ENCODE measurements around the gene TNS2. TPM values are rescaled to one million over a fixed set of nuclear protein-coding genes. Genes with fewer than 3 reads are reported as not detected.

Gene TNS2
- total RNA-seq, 1 donor from 2014 or later: 232 TPM

DNA sequence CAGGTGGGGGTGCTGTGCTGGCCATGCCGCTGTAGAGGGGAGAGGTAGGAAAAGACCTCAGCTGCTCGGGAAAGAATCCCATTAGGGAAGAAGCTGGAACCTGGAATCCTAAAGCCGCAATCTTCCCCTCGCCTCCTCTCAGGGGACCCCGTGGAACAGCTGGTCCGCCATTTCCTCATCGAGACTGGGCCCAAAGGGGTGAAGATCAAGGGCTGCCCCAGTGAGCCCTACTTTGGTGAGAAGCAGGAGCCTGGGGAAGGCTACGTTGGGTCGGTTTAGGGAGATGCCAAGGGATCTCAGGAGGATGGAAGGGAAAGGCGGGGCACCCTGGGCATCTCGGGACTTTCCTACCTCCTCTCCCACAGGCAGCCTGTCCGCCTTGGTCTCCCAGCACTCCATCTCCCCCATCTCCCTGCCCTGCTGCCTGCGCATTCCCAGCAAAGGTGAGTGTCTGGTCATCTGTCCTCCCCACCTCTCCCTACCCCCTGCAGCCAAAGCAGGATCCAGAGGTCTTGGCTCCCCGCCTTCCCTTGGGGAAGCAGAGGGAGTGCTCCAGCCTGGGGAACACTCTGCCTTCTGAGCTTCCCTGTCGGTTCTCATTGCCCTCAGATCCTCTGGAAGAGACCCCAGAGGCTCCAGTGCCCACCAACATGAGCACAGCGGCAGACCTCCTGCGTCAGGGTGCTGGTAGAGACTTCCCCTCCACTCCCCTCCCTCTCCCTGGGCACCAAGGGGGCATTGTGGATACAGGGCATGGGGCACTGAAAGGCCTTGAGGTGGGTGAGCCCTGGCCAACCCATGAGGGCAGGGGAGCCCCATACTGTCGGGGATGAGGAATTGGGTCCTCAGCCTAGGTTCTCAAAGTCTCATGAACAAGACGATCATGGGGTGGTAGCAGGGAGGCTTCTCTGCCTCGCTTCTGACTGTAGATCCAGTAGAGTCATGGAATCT, 12.4 kb downstream of the TNS2 start:
- Histone ChIP-seq H3K27ac (peak overlapping the region; percentile 51), H3K9me3 (no peaks in the 10 kb centered on the region), H3K36me3 (peaks cover 82% of the 10 kb centered on the region), H3K4me1 (peaks cover 46% of the 10 kb centered on the region), H3K27me3 (no peaks in the 10 kb centered on the region), H3K4me3 (no peak overlapping the region)
- ATAC-seq (no peak), DNase-seq (peak; percentile 61)
- TF ChIP-seq, protein P1, sequence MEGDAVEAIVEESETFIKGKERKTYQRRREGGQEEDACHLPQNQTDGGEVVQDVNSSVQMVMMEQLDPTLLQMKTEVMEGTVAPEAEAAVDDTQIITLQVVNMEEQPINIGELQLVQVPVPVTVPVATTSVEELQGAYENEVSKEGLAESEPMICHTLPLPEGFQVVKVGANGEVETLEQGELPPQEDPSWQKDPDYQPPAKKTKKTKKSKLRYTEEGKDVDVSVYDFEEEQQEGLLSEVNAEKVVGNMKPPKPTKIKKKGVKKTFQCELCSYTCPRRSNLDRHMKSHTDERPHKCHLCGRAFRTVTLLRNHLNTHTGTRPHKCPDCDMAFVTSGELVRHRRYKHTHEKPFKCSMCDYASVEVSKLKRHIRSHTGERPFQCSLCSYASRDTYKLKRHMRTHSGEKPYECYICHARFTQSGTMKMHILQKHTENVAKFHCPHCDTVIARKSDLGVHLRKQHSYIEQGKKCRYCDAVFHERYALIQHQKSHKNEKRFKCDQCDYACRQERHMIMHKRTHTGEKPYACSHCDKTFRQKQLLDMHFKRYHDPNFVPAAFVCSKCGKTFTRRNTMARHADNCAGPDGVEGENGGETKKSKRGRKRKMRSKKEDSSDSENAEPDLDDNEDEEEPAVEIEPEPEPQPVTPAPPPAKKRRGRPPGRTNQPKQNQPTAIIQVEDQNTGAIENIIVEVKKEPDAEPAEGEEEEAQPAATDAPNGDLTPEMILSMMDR (IDR thresholded peaks at IDR 0.05): no peak
- intact Hi-C loops (cut with DNase I): no loop called here

DNA sequence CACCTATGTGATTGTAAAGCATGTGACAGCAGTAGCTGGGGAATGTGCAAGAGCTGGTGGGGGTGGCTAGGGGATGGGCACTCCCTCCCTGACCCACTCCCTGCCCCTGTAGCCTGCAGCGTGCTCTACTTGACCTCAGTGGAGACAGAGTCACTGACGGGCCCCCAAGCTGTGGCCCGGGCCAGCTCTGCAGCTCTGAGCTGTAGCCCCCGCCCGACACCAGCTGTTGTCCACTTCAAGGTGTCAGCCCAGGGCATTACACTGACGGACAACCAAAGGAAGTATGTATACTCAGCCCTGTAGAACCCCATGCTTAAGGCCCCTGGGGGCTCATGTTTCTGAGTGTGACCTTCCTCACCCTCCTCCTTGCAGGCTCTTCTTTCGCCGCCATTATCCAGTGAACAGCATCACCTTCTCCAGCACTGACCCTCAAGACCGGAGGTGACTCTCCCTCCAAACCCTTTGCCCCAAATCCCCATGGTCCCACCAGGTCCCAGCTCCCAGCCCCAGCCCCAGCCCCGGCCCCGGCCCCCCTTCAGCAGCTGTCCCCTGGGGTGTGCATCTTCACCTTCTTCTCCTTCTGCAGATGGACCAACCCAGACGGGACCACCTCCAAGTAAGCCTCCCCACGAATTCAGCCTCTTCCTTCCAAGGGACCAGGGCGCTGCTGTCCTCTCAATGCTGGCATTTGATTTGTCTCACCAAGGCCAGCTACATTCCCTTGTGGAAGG, 13.3 kb downstream of the TNS2 start:
- intact Hi-C loops (cut with DNase I): no loop called here
- Histone ChIP-seq H3K4me1 (peaks cover 46% of the 10 kb centered on the region), H3K27ac (no peak overlapping the region), H3K9me3 (no peaks in the 10 kb centered on the region), H3K36me3 (peaks cover 81% of the 10 kb centered on the region), H3K27me3 (no peaks in the 10 kb centered on the region), H3K4me3 (no peak overlapping the region)
- ATAC-seq: no peak
- peak; percentile 64 for DNase-seq
- TF ChIP-seq, protein P1 (IDR thresholded peaks at IDR 0.05): no peak

DNA sequence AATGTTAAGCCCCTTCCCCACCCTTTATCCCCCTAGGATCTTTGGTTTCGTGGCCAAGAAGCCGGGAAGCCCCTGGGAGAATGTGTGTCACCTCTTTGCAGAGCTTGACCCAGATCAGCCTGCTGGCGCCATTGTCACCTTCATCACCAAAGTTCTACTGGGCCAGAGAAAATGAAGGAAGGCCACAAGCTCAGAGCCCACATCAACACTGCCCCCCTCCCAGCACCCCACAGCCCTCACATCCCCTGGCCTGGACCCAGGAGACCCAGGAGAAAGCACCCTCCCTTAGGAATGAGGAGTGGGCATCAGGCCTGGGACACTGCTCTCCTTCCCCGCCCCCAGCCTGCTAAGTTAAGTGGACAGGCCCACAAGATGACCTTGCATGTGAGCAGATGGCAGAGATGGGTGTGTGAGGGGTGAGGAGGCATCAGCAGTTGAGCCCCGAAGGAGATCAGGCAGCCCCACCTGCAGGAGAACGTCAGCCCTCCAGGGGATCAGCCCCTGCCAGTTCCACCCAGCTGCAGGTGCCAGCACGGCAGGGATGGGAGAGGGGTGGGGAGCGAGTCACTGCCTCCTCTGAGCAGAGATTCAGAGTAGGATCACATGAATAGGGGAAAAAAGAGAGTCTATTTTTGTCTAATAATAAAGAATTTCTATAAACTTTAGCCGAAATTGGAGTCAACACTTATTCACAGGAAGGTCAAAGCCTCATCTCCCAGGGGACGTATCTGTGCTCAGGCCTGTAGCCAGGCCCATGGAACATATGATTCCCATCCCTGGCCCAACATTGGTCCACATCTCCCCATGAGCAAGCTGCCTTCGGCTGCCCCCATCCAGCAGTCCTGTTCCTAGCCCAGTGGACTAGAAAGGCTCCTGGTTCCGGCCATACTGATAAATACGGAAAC, 14.1 kb downstream of the TNS2 start:
- H3K36me3 ChIP-seq: peaks cover 73% of the 10 kb centered on the region
- intact Hi-C loops (cut with DNase I): no loop called here

DNA sequence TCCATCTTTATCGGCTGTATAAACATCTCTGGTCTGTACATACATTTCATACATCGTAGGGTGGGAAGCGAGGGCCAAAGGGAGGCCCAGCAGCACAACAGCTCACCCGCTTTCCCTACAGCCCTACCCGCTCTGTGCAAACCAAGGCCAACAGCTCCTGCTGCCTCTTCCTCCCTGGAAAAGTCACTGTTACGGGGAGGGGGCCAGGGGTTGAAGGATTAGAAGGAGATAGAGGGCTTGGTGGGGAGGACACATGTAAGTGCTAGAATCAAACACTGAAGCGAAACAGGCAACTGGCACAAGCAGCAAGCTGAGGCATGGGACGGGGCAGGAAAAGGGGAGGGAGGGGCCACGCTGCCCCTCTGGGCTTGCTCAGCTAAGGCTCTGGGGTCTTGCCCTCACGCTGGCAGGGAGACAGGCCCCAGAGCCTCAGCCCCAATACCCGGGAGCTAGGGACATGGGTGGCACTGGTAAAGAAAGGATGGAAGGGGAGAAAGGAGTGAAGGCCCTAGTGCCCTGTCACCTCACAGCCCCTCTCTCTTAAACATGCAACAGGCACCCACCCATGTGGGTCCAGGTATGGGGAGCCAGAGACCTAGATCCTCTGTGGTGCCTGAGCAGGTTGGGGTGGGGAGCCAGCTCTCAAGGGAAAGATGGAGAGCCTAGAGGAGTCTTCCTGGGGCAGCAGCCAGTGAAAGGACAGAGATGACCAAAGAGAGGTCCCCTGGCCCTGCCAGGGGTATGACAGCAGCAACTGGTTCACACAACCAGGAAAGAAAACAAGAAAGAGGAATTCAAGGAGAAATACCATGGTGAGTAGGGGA, 15.0 kb downstream of the TNS2 start:
- DNase-seq: peak; percentile 62
- Histone ChIP-seq H3K4me3 (no peak overlapping the region), H3K27me3 (no peaks in the 10 kb centered on the region), H3K9me3 (no peaks in the 10 kb centered on the region), H3K4me1 (peaks cover 49% of the 10 kb centered on the region), H3K36me3 (peaks cover 64% of the 10 kb centered on the region), H3K27ac (peak overlapping the region; percentile 24)
- TF ChIP-seq, protein P1 (IDR thresholded peaks at IDR 0.05): no peak
- intact Hi-C loops (cut with DNase I): loop anchor here (5.0 kb wide), 1 partner anchor 37 kb away; the partner anchor contains the start of gene SOAT2
- ATAC-seq: no peak

More for the DNA sequence above, 14.1 kb downstream of the TNS2 start:
- DNase-seq (peak; percentile 60), ATAC-seq (no peak)
- TF ChIP-seq, protein P1 (IDR thresholded peaks at IDR 0.05): no peak
- H3K4me1 ChIP-seq: peaks cover 46% of the 10 kb centered on the region
- H3K27ac ChIP-seq: no peak overlapping the region
- H3K27me3 ChIP-seq: no peaks in the 10 kb centered on the region
- no peak overlapping the region for H3K4me3 ChIP-seq
- H3K9me3 ChIP-seq: no peaks in the 10 kb centered on the region

All from upper lobe of right lung (tissue), 1 donor.